NCI-H1694 (cell line): ENCODE measurements around the gene P2RY8.
A peak's percentile ranks its signal among the peaks of the same experiment; 100 is the strongest.
"Not testable (repeated sequence)": the region's sequence is repeated elsewhere in the genome, so short reads cannot be mapped to it uniquely, and the experiment has no call there.

Experiments
- DNase-seq: peaks from one replicate; lab custom pipeline; 2025; lab: John Stamatoyannopoulos, UW

Gene P2RY8, protein sequence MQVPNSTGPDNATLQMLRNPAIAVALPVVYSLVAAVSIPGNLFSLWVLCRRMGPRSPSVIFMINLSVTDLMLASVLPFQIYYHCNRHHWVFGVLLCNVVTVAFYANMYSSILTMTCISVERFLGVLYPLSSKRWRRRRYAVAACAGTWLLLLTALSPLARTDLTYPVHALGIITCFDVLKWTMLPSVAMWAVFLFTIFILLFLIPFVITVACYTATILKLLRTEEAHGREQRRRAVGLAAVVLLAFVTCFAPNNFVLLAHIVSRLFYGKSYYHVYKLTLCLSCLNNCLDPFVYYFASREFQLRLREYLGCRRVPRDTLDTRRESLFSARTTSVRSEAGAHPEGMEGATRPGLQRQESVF

DNA sequence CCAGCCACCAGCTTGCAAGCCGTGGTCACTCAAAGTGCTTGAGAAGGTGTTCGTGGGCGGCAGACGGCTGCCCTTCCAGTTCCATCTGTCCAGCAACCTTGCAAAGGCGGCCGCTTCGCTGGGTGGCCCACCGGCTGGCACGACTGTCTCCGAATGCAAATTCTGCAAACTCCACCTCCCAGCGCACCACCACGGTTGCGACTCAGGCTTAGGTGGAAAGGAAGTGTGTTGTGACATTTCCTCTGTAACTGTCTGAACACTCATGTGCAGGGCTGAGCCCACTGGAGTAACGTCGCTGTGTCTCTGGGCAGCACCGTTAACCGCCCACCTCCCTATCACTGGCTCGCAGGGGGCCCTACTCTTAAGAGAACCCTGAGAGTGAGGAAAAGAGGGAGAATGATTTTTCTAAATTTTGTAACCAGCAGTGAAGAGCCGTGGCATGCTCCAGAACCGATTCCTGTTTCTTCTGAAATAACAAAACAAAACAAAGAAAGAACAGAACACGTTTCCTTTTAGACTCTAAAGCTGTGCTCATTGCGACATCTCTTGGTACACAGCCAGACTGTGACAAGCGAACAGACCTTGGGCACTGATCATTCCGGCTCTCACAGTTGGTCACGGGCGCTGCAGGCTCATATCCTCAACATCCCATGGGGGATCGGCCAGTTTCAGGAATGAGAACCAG, at the start of gene P2RY8:
P2RY8 (minus strand) TSS at position 155 of the 685 bp plus-strand sequence. CDS start 70,627 bp downstream, outside the sequence.
- DNase-seq, result no peak

DNA sequence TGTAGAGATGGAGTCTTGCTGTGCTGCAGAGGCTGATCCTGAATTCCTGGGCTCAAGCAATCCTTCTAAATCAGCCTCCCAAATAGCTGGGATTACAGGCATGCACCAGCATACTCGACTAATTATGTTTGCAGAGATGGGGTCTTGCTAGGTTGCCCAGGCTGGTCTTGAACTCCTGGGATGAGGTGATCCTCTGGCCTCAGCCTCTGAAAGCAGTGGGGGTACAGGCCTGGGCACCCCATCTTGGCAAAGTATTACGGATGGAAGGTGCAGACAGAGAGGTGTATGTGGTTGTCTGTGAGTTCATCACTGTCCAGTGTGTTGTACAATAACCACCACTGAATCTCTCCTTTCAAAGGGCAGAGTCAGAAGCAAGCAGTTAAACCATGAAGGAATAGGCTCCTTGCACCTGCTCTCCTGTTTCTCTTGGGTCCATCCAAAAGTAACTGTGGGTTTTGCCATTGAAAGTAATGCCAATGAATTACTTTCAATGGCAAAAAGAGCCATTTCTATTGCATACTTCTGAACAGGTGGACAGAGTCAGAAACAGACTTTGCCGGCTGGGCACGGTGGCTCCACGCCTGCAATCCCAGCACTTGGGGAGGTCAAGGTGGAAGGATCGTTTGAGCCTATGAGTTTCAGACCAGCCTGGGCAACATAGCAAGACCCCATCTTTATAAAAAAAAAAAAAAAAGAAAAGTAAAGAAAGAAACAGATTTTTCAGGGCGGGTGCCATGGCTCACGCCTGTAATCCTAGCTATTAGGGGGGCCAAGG, 47.4 kb upstream of the P2RY8 start:
- no peak for DNase-seq

DNA sequence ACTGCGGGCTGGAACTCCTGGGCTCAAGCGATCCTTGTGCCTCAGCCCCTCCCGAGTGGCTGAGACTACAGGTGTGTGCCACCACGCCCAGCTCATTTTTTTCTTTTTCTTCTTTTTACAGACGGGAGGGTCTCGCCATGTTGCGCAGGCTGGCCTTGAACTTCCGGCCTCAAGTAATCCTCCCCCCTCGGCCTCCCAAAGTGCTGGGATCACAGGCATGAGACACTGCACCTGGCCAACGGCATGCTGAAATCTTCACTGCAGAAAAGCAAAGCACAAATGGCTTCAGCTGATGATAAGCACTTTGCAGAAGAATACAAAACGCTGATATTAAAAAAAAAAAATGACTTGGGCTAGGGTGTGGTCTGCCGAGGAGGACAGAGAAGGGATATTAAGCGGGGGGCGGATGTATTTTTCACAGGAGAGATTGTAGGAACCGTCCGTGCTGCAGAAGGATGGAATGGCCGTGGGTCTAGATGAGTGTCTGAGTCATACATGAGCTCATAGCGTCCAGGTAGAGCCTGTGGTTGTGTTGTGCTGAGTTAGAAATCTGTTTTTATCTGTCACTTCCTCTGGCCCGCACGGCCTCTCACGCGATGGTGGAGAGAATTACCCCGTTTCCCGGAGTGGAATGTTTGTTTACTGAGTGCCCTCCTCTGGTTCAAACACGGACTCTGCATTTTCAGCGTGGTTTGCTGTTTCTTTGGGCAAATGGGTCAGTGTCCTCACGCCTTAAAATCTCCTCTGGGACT, 45.9 kb upstream of the P2RY8 start:
- no peak for DNase-seq

DNA sequence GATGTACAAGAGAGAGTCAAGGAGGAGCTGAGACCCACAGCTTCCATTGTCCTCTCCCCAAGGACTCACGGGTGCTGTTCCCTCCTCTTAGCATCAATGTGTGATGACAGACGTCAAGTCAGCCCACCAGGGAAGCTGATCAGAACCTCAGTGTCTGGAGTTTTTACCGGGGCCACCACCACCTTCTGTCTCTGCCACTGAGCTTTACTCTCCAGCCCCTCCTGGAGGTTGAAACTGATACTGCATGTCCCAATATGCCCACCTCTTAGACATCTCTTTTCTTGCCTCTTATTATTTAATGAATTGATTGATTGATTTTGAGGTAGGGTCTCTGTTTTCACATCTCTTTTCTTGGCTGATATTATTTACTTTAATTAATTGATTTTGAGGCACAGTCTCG, 44.1 kb upstream of the P2RY8 start:
- DNase-seq, result peak; percentile 56

DNA sequence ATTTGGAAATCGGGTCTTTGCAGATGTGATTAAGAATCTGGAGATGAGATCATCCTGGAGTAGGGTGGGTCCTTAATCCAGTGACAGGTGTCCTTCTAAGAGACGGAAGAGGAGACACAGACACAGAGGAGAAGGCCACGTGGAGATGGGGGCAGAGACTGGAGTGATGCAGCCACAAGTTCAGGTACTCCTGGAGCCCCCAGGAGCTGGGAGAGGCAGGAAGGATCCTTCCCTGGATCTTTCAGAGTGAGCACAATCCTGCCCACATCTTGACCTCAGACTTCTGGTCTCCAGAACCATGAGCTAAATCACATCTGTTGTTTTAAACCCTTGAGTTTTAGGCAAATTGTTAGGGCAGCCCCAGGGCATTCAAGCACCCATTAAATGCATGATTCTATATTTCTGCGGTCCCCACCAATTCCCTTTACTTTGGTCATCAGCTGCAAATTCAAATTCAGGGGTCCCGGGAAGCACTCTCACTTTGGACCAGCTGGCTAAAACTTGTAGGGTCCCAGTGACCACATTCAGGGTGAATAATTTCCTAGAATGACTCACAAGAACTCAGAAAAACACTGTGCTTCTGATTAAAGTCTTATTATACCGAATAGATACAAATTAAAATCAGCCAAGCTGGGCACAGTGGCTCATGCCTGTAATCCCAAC, 41.7 kb upstream of the P2RY8 start:
- DNase-seq, result no peak

DNA sequence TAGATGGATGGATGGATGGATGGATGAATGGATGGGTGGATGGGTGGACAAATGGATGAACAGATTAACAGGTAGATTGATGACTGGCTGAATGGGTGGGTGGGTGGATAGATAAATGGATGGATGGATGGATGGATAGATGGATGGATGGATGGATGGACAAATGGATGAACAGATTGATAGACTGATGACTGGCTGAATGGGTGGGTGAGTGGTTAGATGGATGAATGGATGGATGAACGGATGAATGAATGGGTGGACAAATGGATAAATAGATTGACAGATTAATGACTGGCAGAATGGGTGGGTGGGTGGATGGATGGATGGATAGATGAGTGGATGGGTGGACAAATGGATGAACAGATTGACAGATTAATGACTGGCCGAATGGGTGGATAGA, 40.9 kb upstream of the P2RY8 start:
- no peak for DNase-seq

DNA sequence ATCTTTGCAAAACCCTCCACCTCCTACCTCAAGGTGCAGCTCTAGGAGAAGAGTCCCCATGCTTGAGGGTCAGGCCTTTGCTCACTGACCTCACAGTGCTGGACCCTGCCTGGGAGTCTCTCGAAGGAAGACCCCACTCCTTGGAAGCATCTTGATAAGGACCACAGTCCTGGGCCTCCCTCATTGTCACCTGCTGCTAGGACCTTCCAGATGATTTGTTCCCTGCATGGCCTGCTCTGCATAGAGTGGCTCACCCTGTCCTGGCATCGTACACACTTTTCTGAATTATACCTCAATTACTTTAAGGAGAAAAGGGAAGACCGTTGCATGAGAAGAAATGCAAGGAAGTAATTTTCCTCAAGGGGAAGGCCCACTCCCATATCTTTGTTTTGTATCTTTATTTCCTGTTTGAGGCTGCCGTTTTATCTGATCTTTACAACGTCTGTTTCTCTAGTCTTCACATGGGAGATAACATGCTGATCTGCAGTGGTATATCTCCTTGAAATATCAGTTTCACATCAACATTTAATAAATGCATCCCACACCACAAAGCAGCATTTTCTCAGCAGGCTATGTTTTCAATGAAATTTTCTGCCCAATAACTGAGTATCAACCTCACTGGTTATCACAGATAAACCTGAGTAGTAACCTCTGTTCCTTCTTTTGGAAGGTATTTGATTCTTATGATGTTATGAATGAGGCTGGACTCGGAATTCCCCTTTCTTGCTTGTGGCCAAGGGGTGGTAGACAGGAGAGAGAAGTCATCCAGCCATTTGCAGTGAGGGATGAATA, 39.4 kb upstream of the P2RY8 start:
- no peak for DNase-seq

DNA sequence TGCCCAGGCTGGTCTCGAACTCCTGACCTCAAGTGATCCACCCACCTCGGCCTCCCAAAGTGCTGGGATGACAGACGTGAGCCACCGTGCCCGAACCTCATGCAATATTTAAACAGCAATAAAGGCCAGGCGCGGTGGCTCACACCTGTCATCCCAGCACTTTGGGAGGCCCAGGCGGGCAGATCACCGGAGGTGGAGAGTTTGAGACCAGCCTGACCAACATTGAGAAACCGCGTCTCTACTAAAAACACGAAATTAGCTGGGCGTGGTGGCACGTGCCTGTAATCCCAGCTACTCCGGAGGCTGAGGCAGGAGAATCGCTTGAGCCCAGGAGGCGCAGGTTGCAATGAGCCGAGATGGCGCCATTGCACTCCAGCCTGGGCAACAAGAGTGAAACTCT, 37.2 kb upstream of the P2RY8 start:
- not testable (repeated sequence) for DNase-seq

DNA sequence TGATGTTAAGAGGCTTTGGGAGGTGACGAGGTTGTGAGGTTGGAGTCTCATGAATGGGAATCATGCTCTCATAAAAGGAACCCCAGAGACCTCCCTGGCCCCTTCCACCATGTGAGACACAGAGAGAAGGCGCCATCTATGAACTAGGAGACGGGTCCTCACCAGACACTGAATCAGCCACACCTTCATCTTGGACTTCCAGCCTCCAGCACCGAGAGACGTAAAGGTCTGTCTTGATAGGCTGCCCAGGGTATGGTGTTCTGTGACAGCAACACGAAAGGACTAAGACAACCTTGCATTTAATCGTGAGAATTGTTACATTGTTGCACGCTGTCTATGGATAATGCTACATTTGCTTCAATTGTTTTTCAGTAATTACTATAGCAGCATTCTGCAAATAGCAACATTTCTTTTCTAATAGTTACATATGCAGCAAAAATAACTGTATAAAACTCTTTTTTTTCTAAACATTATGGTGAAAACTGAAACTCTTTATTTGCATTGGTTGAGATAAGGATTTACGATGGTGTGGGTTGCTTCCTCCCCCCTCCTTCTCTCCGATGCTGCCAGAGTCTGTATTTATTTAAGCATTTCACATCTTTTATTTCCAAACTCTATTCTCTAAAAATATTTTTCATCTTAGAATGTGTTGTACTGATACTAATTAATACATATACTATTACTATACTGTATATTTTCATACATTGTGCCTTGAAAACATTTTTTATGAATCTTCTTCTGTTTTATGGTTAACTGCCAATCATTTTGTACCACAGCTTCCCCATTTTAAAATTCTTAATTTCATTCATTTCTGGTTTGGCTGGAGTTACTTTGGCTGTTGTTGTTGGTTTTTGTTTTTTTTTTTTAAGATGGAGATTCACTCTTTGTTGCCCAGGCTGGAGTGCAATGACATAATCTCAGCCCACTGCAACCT, 28.0 kb upstream of the P2RY8 start:
- DNase-seq, result no peak

DNA sequence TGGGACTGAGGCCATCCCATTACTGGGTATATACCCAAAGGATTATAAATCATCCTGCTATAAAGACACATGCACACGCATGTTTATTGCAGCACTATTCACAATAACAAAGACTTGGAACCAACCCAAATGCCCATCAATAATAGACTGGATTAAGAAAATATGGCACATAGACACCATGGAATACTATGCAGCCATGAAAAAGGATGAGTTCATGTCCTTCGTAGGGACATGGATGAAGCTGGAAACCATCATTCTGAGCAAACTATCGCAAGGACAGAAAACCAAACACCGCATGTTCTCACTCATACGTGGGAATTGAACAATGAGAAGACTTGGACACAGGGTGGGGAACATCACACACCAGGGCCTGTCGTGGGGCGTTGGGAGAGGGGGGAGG, 27.1 kb upstream of the P2RY8 start:
- not testable (repeated sequence) for DNase-seq

DNA sequence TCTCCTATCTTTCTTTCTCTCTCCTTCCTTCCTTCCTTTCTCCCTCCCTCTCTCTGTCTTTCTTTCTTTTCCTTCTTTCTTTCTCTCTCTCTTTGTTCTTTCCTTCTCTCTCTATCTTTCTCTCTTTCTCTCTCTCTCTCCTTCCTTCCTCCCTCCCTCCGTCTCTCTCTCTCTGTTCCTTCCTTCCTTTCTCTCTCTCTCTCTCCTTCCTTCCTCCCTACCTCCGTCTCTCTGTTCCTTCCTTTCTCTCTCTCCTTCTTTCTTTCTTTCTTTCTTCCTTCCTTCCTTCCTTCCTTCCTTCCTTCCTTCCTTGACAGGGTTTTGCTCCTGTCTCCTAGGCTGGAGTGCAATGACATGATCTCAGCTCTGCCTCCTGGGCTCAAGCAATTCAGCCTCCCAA, 24.2 kb upstream of the P2RY8 start:
- DNase-seq, result no peak

DNA sequence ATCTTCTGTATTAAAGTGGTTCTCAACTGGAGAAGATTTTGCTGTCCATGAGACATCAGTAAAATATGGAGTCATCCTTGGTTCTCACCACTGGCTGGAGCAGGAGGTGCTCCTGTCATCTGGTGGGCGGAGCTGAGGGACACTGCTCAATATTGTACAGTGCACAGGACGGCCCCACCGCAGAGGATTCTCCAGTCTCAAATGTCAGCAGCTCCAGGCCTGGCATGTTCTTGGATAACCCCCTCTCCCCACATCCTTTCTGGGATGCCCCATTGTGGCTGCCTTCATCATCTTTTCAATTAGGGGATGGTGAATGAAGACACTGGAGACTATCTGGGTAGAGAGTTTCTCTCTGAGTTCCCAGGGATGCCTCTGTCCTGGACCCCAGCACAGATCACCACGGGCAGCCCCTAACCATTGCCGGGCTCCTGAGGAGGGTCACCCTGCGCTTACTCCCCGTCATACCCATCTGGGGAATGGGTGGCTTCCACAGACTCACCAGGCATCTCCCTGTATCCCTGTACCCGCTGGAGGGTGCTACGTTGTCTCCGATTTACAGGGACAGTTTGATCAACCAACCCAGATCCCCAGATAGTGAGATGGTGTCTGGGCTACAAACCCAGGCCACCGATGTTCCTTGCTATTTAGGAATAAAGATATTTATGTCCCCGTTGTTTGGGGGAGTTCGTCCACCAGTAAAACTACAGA, 21.9 kb upstream of the P2RY8 start:
- DNase-seq, result peak; percentile 0

DNA sequence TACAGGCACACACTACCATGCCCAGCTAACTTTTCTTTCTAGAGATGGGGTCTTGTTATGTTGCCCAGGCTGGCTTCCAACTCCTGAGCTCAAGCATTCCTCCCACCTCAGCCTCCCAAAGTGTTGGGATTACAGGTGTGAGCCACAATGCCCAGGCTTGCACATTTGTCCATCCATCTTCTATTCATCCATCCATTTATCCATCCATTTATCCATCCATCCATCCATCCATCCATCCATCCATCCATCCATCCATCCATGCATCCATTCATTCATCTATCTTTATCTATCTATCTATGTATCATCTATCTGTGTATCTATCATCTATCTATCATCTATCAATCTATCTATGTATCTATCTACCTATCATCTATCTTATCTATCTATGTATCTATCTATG, 20.5 kb upstream of the P2RY8 start:
- not testable (repeated sequence) for DNase-seq

DNA sequence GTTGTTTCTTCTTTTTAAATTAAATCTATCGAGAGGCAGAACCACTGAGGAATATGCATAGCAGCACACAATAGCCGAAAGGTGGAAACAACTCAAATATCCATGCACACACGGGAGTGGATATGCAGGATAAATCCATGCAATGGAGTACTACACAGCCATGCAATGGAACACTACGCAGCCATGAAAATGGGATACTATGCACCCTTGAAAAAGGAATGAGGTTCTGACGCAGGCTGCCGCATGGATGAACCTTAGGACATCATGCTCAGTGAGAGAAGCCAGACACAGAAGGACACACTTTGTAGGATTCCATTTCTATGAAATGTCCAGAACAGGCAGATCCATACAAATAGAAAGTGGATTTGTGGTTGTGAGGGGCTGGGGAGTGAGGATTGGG, 18.4 kb upstream of the P2RY8 start:
- DNase-seq, result no peak

DNA sequence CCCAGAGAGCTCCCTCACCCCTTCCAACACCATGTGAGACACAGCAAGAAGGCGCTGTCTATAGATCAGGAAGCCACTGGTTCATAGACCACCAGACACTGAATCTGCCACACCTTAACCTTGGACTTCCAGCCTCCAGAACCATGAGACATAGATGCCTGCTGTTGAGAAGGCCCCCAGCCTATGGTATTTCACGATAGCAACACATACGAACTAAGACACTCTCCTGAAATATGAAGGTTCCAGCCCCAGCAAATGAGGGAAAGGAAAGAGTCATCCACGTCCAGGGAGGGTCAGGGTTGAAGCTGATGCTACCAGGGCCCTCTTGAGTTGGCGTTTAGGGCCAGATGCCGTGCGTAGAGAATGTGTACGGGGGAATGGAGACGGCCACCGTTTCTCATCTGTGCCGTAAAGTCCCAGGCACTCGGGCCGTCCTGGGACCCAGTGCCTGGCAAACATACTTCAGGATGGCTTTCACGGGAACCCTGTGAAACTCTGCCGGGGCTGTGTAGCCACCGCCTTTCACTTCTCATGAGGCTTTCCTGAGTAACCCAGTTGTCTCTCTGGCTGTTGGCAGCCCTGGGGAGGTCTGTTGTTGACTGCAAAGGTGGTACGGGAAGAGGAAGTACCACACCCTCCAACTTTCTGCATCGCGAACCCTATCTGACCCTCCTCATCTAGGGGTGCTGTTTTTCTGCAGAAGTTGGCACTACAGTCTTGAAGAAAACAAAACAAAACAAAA, 17.7 kb upstream of the P2RY8 start:
- DNase-seq, result no peak

DNA sequence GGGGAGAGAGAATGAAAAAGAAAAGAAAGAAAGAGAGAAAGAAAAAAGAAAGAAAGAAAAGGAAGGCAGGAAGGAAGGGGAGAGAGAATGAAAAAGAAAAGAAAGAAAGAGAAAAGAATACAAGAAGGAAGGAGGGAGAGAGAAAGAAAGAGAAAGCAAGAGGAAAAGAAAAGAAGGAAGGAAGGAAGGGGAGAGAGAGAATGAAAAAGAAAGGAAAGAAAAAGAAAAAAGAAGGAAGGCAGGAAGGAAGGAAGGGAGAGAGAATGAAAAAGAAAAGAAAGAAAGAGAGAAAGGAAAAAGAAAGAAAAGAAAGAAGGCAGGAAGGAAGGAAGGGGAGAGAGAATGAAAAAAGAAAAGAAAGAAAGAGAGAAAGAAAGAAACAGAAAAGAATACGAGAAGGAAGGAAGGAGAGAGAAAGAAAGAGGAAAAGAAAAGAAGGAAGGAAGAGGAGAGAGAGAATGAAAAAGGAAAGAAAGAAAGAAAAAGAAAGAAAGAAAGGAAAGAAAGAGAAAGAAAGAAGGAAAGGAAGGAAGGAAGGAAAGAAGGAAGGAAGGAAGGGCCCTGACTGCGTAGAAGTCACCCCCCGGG, 15.1 kb upstream of the P2RY8 start:
- no peak for DNase-seq

DNA sequence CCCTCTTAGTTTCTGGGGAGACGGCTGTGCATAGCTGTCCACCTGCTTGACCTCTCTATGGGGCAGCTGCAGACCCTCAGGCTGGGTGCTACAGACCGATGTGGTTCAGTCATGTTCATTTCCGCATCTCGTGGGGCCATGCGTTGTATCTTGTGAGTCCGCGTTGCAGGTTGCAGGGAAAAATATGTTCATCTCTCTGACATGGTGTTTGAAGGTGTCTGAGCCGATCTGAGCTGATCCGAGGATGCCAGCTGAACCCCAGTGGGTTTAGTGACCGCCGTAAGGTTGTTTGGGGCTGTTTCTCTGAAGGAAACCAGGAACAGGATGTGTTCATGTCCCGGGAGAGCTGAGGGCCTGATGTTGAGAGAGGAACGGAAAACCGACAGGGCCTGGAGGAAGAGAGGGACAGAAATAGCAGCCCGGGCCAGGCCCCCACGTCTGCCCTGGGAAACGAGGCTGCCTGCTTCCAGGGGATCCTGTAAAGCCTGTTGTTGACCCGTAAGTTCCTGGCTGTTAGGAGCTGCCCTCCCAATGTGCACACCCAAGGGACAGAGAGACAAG, 9.8 kb upstream of the P2RY8 start:
- no peak for DNase-seq
